HepG2 (cell line): ENCODE data around the gene MTHFD1L.

Source experiments
- AFF4 ChIP-seq: sonication (generic); formaldehyde crosslinking; IDR thresholded peaks from 2 replicates; pipeline ENCODE4 v1.4.0; 2020; ENCODE audit warnings: missing genetic modification reagents
- CBX5 ChIP-seq: sonication (generic); formaldehyde crosslinking; IDR thresholded peaks from 2 replicates; pipeline ENCODE4 v1.4.0; 2020; ENCODE audit warnings: missing genetic modification reagents, borderline replicate concordance
- EZH2 ChIP-seq: conservative IDR thresholded peaks from 2 replicates; pipeline ENCODE4 v1.6.1; 2012; ENCODE audit warnings: mild to moderate bottlenecking, low read depth, low read length, moderate library complexity
- NFIC ChIP-seq: IDR thresholded peaks from 2 replicates; pipeline ENCODE4 v1.6.1; 2012; ENCODE audit warnings: mild to moderate bottlenecking, low read length, inconsistent platforms
- POLR2AphosphoS5 ChIP-seq: IDR thresholded peaks from 2 replicates; pipeline ENCODE4 v1.6.1; 2012; ENCODE audit warnings: low read depth, low read length
- SRF ChIP-seq: IDR thresholded peaks from 2 replicates; pipeline ENCODE4 v1.6.1; 2011; ENCODE audit warnings: mild to moderate bottlenecking, low read depth, low read length, moderate library complexity
- TCF12 ChIP-seq, 2 experiments: fragments of 450-650 bp in 1 of 2; sonication (generic) in 1 of 2; formaldehyde crosslinking in 1 of 2; IDR thresholded peaks; 2 replicates each; pipeline versions ENCODE4 v1.6.1 to v1.8.0; 2017 to 2022; ENCODE audit warnings: antibody characterized with exemption in 1 of 2, mild to moderate bottlenecking in 1 of 2, missing genetic modification reagents in 1 of 2, moderate library complexity in 1 of 2
- THAP9 ChIP-seq: sonication (generic); formaldehyde crosslinking; IDR thresholded peaks from 2 replicates; pipeline ENCODE4; 2020; ENCODE audit warnings: missing genetic modification reagents, mild to moderate bottlenecking, borderline replicate concordance
- ZNF121 ChIP-seq: sonication (generic); formaldehyde crosslinking; IDR thresholded peaks from 2 replicates; pipeline ENCODE4 v1.5.0; 2020; ENCODE audit warnings: mild to moderate bottlenecking, missing genetic modification reagents
- ZNF3 ChIP-seq: IDR thresholded peaks from 2 replicates; pipeline ENCODE4 v1.7.0; 2017; ENCODE audit warnings: inconsistent platforms
- TF ChIP-seq, protein P1 (sequence below): sonication (generic); formaldehyde crosslinking; IDR thresholded peaks from 2 replicates; pipeline ENCODE4 v1.8.0; 2022; ENCODE audit warnings: mild to moderate bottlenecking, missing genetic modification reagents; ENCODE audit not compliant: insufficient replicate concordance
- TF ChIP-seq, protein P2 (sequence below): sonication (generic); formaldehyde crosslinking; IDR thresholded peaks from 2 replicates; pipeline ENCODE4 v1.4.0; 2020; ENCODE audit warnings: mild to moderate bottlenecking, missing genetic modification reagents
- TF ChIP-seq, protein P3 (sequence below): sonication (generic); formaldehyde crosslinking; IDR thresholded peaks from 2 replicates; pipeline ENCODE4 v1.4.0; 2020; ENCODE audit warnings: missing genetic modification reagents

GRCh38 chr6:151108548-151108947 is 243.0 kb downstream of the MTHFD1L start:
- TF ChIP-seq CBX5 (CRISPR knock-in tag) (no peak), AFF4 (CRISPR knock-in tag) (no peak), NFIC (no peak), SRF (no peak), EZH2 (no peak), ZNF121 (CRISPR knock-in tag) (no peak), THAP9 (no peak), TCF12 (IDR thresholded peaks at IDR 0.05) (no peak), TCF12 (CRISPR knock-in tag; IDR thresholded peaks at IDR 0.05) (no peak), POLR2AphosphoS5 (no peak), ZNF3 (CRISPR knock-in tag) (no peak)
- TF ChIP-seq, protein P1, sequence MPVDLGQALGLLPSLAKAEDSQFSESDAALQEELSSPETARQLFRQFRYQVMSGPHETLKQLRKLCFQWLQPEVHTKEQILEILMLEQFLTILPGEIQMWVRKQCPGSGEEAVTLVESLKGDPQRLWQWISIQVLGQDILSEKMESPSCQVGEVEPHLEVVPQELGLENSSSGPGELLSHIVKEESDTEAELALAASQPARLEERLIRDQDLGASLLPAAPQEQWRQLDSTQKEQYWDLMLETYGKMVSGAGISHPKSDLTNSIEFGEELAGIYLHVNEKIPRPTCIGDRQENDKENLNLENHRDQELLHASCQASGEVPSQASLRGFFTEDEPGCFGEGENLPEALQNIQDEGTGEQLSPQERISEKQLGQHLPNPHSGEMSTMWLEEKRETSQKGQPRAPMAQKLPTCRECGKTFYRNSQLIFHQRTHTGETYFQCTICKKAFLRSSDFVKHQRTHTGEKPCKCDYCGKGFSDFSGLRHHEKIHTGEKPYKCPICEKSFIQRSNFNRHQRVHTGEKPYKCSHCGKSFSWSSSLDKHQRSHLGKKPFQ (CRISPR knock-in tag) = no peak
- TF ChIP-seq, protein P2, sequence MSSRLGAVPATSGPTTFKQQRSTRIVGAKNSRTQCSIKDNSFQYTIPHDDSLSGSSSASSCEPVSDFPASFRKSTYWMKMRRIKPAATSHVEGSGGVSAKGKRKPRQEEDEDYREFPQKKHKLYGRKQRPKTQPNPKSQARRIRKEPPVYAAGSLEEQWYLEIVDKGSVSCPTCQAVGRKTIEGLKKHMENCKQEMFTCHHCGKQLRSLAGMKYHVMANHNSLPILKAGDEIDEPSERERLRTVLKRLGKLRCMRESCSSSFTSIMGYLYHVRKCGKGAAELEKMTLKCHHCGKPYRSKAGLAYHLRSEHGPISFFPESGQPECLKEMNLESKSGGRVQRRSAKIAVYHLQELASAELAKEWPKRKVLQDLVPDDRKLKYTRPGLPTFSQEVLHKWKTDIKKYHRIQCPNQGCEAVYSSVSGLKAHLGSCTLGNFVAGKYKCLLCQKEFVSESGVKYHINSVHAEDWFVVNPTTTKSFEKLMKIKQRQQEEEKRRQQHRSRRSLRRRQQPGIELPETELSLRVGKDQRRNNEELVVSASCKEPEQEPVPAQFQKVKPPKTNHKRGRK (CRISPR knock-in tag) = no peak
- TF ChIP-seq, protein P3, sequence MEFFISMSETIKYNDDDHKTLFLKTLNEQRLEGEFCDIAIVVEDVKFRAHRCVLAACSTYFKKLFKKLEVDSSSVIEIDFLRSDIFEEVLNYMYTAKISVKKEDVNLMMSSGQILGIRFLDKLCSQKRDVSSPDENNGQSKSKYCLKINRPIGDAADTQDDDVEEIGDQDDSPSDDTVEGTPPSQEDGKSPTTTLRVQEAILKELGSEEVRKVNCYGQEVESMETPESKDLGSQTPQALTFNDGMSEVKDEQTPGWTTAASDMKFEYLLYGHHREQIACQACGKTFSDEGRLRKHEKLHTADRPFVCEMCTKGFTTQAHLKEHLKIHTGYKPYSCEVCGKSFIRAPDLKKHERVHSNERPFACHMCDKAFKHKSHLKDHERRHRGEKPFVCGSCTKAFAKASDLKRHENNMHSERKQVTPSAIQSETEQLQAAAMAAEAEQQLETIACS = no peak
